HG03108 (cell line): ENCODE measurements around the gene FOXO3B.
"Not testable (repeated sequence)": the region's sequence is repeated elsewhere in the genome, so short reads cannot be mapped to it uniquely, and the experiment has no call there.

Experiments used
- ATAC-seq: cut with Tn5 transposase; IDR thresholded peaks from one replicate; pipeline ENCODE4 v1.9.1; 2021; ENCODE audit warnings: moderate library complexity; ENCODE audit not compliant: unreplicated experiment

FOXO3B gene

DNA sequence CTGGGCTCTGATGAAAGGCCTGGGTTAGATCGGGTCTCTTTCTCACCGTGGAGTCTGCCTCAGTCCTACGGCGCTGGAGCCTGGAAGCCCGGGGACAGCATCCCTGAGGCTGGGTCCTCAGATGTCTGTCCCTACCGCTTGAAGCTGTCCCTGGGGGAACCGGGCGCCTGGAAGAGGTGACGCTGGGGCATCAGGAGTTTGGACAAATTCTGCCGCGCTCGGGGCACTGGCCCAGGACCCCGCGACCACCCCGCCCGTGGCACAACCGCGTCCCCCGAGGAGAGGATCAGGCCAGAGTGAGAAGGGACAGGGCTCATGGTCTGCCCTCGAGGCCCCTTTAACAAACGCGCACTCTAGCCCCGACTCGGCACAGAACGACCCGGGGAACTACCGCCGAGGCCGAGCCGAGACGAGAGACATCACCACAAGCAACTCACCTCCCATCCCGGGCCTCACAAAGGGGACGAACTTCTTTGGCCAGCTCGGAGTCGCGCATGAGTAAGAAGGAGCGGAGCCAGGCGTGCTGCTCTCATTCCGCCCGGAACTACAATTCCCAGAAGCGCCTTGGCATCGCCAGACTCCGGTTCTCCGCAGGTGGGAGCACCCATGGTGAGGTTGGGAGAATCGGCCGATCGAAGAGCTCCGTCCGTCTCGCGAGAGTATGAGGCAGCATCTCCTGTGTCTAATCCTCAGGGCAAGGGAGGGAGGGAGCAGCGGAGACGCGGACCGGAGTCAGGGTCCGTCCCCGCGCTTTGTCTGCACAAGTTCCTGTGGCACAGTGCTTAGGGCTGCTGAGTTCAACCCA lies at the start of gene FOXO3B:
Gene FOXO3B, minus strand, starts transcription at position 548 of the 805 bp plus-strand sequence. CDS start 663 bp downstream, outside the sequence.
- peak; percentile 84 for ATAC-seq

- not testable (repeated sequence) for ATAC-seq
Measured at GRCh38 chr17:18723509-18723908, 41.4 kb upstream of the FOXO3B start.

GRCh38 chr17:18722612-18723011 lies 40.5 kb upstream of the FOXO3B start:
- not testable (repeated sequence) for ATAC-seq

GRCh38 chr17:18721775-18722547 lies 39.8 kb upstream of the FOXO3B start:
- ATAC-seq, result not testable (repeated sequence)

GRCh38 chr17:18719428-18720110 lies 37.5 kb upstream of the FOXO3B start:
- ATAC-seq, result not testable (repeated sequence)

- ATAC-seq, result not testable (repeated sequence)
Measured at GRCh38 chr17:18718643-18719427, 36.7 kb upstream of the FOXO3B start.

DNA sequence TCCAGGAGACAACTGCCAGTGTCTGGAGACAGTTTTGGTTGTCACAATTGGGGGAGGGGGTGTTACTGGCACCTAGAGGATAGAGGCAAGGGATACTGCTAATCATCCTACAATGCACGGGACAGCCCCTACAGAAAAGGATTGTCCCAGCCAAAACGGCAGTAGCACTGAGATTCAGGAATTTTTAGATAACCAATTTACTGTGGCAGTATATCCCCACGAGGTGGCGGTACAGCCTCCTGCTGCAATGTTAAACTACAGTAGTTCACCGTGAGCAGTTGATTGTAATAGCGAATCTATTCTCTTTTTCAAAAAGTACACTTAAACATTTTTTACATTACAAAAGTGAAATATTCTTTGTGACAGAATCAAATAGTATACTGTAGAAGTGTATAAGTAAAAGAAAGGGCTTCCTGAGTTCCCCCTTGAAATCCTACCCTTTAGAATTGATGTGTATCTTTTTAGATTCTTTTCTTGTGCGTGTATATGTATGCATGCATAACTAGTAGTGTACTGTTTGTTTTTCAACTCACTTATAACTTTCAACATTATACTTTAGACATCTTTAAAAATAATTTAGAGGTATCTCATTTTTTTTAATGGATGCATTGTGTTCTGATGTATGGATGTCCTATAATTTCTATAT lies 30.4 kb upstream of the FOXO3B start:
- not testable (repeated sequence) for ATAC-seq

DNA sequence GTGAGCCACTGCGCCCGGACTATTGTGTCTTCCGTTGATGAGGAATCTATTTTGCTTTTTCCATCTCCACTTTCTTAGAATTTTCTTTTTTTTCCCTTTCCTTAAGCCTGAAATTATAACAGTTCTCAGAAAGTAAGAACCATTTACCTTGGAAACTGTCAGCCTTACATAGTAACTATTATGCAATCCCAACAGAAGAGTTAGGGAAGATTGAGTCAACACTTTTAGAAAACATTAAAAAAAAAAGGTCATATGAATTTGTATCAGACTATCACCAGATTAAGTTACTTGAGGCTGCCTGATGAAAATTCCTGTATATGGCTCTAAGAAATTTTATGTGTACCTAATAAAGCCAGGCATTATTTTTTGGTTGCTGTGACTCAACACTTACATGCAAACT lies 26.1 kb upstream of the FOXO3B start:
- not testable (repeated sequence) for ATAC-seq

GRCh38 chr17:18705955-18706354 lies 23.8 kb upstream of the FOXO3B start:
- not testable (repeated sequence) for ATAC-seq

GRCh38 chr17:18698473-18699103 lies 16.5 kb upstream of the FOXO3B start:
- ATAC-seq, result not testable (repeated sequence)

DNA sequence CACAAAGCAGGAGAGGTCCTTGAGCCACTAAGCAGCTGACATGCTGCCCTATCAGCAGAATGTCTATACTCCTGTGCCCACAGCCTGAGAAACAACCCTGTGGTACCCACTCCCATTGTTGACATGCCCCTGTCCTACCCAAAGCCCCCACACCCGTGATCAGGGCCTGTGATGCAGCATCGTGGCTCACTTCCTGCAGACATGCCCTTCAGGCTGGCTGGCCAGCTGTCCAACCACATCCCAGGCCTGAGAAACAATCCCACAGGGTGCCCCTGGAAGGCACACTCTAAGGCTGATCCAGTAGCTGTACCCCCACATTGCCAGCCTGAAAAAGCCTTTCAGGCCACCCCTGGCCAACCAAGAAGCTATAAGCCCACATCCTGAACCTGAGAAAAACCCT lies 13.0 kb upstream of the FOXO3B start:
- not testable (repeated sequence) for ATAC-seq

- ATAC-seq, result not testable (repeated sequence)
Measured at GRCh38 chr17:18682668-18683067, 554 bp upstream of the FOXO3B start.

DNA sequence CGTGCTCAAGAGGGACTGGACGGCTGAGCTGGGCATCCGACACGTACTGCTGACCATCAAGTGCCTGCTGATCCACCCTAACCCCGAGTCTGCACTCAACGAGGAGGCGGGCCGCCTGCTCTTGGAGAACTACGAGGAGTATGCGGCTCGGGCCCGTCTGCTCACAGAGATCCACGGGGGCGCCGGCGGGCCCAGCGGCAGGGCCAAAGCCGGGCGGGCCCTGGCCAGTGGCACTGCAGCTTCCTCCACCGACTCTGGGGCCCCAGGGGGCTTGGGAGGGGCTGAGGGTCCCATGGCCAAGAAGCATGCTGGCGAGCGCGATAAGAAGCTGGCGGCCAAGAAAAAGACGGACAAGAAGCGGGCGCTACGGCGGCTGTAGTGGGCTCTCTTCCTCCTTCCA lies 4.7 kb downstream of the FOXO3B start:
- ATAC-seq, result not testable (repeated sequence)

- not testable (repeated sequence) for ATAC-seq
Measured at GRCh38 chr17:18676928-18677327, 5.2 kb downstream of the FOXO3B start.

DNA sequence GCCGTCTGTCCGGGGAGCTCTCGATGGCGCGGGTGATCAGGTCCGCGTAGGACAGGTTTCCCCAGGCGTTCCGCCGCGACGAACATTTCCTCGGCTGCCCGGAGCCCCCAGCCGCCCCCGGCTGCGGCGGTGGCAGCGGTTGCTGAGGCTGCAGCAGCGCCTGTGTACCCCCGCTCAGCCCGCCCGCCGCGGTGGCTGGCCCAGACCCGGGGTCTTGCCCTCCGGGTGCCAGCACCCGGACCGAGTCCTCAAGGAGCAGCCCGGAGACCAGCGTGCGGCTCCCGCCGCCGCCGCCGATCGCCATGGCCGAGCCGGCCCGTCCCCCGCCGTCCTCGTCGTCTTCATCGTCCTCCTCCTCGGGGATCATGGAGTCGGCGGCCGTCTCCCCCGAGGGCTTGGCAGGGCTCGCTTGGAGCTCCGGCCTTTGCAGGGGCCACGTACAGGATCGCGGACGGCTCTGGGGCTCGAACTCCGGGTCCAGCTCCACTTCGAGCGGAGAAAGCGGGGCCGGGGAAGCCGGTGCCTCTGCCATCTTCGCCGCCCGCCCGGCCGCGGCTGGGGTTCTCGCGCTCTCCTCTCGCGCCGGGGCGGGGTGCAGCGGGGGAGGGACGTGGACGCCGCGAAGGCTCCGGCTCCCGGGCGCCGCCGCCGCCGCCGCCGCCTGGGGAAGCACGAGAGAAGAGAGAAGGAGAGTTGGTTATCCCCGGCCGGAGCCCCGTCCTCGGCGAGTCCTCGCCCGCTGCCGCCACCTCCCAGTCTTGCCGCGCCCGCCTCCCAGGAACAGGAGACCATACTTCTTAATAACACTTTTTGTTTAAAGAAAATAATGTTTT lies 9.5 kb downstream of the FOXO3B start:
- not testable (repeated sequence) for ATAC-seq

DNA sequence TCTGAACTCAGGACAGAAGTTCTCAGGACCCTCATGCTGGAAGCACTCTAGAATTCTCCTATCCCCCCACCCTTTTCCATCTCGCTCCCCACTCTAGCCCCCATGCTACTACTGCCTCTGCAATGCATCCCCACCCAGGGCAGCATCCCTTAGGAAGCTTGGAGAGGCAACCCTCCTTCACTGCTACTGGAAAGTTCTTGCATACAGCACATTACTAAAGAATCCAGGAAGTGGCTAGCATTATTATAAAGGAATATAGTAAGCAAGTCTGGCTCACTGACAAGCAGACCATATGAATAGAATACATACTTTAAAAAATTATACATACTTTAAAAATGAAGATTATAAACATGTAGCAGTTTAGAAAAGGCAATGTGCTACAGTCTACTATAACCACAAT lies 13.5 kb downstream of the FOXO3B start:
- not testable (repeated sequence) for ATAC-seq

GRCh38 chr17:18667535-18667934 lies 14.6 kb downstream of the FOXO3B start:
- ATAC-seq, result not testable (repeated sequence)

GRCh38 chr17:18666326-18666725 lies 15.8 kb downstream of the FOXO3B start:
- ATAC-seq, result not testable (repeated sequence)
